Gastrocnemius medialis (tissue), 4 donors: ENCODE results near the gene GALNT10. TPM values are rescaled to one million over a fixed set of nuclear protein-coding genes. Genes with fewer than 3 reads are reported as not detected.

ENCODE experiments used
- ATAC-seq, 2 donors: fragments of 150-250 bp; one replicate each; pipeline ENCODE4 v1.9.1; 2016
- DNase-seq, 2 donors: peaks; one replicate each; pipeline ENCODE4 v3.0.0-alpha.2; 2019
- H3K27ac ChIP-seq, 4 donors: fragments of 200-600 bp; sonication (generic); 1 replicate in 1 of 4; 2 replicates in 3 of 4; pipeline ENCODE4 v1.5.1; 2016 to 2018; ENCODE audit warnings: mild to moderate bottlenecking in 2 of 4, moderate library complexity in 1 of 4
- H3K27me3 ChIP-seq, 3 donors: fragments of 200-600 bp; sonication (generic) in 2 of 3; 1 replicate in 1 of 3; 2 replicates in 2 of 3; pipeline versions ENCODE4 v1.5.1 to v1.6.0; 2016 to 2019; ENCODE audit warnings: mild to moderate bottlenecking in 1 of 3, moderate library complexity in 1 of 3
- H3K36me3 ChIP-seq, 2 donors: fragments of 200-600 bp; sonication (generic) in 1 of 2; one replicate each; pipeline ENCODE4 v1.5.1; 2017 to 2018
- H3K4me1 ChIP-seq, 2 donors: fragments of 200-600 bp; sonication (generic) in 1 of 2; one replicate each; pipeline ENCODE4 v1.5.1; 2016 to 2017; ENCODE audit warnings: mild to moderate bottlenecking in 2 of 2
- H3K4me3 ChIP-seq, 4 donors: fragments of 200-600 bp; sonication (generic) in 3 of 4; 1 replicate in 1 of 4; 2 replicates in 3 of 4; pipeline ENCODE4 v1.5.1; 2016 to 2019; ENCODE audit warnings: mild to moderate bottlenecking in 2 of 4
- H3K9me3 ChIP-seq, 3 donors: fragments of 200-600 bp; sonication (generic) in 2 of 3; 1 replicate in 1 of 3; 2 replicates in 2 of 3; pipeline ENCODE4 v1.5.1; 2016 to 2019
- POLR2A ChIP-seq, 2 donors: fragments of 450-650 bp; IDR thresholded peaks; one replicate each; pipeline ENCODE4 v1.6.1; 2017; ENCODE audit warnings: antibody characterized with exemption in 2 of 2, mild to moderate bottlenecking in 2 of 2, moderate library complexity in 2 of 2
- in situ Hi-C, 4 donors: fragments of 200-750 bp; cut with MboI; loops; one replicate each; pipeline versions ENCODE4 v1.15.0 to v1.8.0; 2017; ENCODE audit warnings: low sequenced_read_pairs in 4 of 4
- intact Hi-C: fragments of 100-400 bp; cut with DNase I; formaldehyde crosslinking; loops from one replicate; pipeline ENCODE4 v1.15.1; 2023; ENCODE audit warnings: low total_unique reads
- total RNA-seq, 4 donors: library from RNA; depleted of rRNA; stranded (reverse); fragments of >200 nt; gene quantifications; one replicate each; pipeline versions ENCODE4 v1.1.0 to v1.2.3, GENCODE V29; 2016
- TF ChIP-seq, protein P1 (sequence below), 5 experiments: fragments of 450-650 bp in 3 of 5; fragments of 200-600 bp in 2 of 5; sonication (generic) in 2 of 5; IDR thresholded peaks in 4 of 5; conservative IDR thresholded peaks in 1 of 5; 1 replicate in 4 of 5; 2 replicates in 1 of 5; pipeline ENCODE4 v1.5.1; 2016 to 2019; ENCODE audit warnings: antibody characterized with exemption in 5 of 5, mild to moderate bottlenecking in 3 of 5, moderate library complexity in 3 of 5

The GALNT10 gene
- total RNA-seq, 4 donors from 2014 or later = 6.1 to 9.9 (median 6.4) TPM

DNA sequence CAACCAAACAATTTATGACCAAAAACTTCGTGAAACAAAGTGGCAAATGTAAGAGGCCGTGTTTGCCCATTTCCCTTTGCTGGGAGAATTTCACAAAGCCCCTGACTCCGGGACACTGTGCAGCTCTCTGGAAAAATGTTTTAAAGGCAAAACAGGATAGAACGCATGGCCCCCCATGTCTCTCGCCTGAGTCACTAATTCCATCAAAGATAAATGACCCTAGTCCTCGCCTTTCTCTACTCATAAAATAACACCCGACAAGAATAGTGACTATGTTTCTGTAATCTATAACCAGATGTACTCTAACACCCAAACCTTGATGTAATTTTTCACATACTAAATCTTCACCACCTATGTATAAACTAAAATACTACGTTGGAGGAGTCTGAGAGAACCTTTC, 199.6 kb downstream of the GALNT10 start:
- Histone ChIP-seq H3K27ac (no peak overlapping the region), H3K4me3 (no peak overlapping the region), H3K9me3 (no peaks in the 10 kb centered on the region), H3K4me1 (no peaks in the 10 kb centered on the region), H3K27me3 (no peaks in the 10 kb centered on the region), H3K36me3 (no peaks in the 10 kb centered on the region)
- intact Hi-C loops (no loop called here), in situ Hi-C loops (no loop called here)
- DNase-seq (no peak), ATAC-seq (no peak)
- TF ChIP-seq, protein P1, sequence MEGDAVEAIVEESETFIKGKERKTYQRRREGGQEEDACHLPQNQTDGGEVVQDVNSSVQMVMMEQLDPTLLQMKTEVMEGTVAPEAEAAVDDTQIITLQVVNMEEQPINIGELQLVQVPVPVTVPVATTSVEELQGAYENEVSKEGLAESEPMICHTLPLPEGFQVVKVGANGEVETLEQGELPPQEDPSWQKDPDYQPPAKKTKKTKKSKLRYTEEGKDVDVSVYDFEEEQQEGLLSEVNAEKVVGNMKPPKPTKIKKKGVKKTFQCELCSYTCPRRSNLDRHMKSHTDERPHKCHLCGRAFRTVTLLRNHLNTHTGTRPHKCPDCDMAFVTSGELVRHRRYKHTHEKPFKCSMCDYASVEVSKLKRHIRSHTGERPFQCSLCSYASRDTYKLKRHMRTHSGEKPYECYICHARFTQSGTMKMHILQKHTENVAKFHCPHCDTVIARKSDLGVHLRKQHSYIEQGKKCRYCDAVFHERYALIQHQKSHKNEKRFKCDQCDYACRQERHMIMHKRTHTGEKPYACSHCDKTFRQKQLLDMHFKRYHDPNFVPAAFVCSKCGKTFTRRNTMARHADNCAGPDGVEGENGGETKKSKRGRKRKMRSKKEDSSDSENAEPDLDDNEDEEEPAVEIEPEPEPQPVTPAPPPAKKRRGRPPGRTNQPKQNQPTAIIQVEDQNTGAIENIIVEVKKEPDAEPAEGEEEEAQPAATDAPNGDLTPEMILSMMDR (IDR thresholded peaks at IDR 0.05 in 4 of 5, conservative IDR thresholded peaks at IDR 0.05 in 1 of 5) = no peak
- no peak for TF ChIP-seq POLR2A (IDR thresholded peaks at IDR 0.05)

DNA sequence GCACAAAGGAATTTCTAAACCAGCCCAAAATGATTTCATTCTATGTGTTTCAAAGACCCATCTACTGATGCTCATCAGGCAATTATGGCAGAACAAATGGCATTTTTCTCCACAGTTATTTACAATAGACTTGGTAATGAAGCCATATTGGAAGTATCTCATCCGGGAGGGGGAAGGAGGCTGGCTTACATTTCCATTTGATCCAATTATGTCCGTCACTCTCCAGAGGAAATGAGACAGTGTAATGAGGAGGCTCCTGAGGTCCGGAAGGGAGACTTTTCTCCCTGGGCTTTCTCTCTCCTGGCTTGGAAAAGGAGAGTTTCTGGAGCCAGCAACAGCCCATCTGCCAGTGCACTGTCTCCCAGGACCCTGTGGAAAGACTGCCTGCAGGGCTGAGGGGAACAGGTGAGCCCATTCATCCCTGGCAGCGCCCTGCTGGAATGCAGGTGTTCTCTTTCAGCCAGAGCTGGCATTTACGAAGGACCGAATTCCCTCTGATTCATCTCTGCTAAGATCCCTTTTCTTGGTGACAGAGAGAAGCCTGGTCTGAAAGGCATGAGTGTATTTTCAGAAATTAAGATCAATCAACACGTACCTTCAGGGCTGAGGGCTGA, 200.3 kb downstream of the GALNT10 start:
- H3K36me3 ChIP-seq = no peaks in the 10 kb centered on the region
- DNase-seq = no peak

DNA sequence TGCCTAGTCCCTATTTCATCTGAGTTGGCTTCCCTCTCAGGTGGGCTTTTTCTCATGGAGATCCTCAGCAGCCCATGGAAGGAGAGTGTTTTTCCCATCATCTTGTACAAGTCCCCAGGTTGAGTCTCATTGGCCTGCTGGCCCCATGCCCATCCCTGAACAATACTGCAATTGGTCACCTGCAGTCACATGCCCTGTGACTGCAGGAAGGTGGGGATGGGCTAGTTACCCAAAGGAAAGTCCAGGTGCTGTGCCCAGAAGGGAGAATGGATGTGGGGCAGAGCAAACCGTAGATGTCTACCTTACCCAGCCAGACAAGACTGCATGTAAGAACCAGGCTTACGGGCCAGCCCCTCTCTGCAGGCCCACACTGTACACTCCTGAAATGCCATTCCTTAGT, 201.3 kb downstream of the GALNT10 start:
- intact Hi-C loops (no loop called here), in situ Hi-C loops (no loop called here)
- TF ChIP-seq POLR2A (IDR thresholded peaks at IDR 0.05) = no peak
- TF ChIP-seq, protein P1 (IDR thresholded peaks at IDR 0.05 in 4 of 5, conservative IDR thresholded peaks at IDR 0.05 in 1 of 5) = no peak
- Histone ChIP-seq H3K4me3 (no peak overlapping the region), H3K27ac (no peak overlapping the region), H3K9me3 (no peaks in the 10 kb centered on the region), H3K4me1 (no peaks in the 10 kb centered on the region), H3K36me3 (no peaks in the 10 kb centered on the region), H3K27me3 (no peaks in the 10 kb centered on the region)
- DNase-seq (no peak), ATAC-seq (no peak)

More for the DNA sequence above, 200.3 kb downstream of the GALNT10 start:
- in situ Hi-C loops = no loop called here
- TF ChIP-seq, protein P1 (IDR thresholded peaks at IDR 0.05 in 4 of 5, conservative IDR thresholded peaks at IDR 0.05 in 1 of 5) = no peak
- TF ChIP-seq POLR2A (IDR thresholded peaks at IDR 0.05) = no peak
- Histone ChIP-seq H3K27me3 (no peaks in the 10 kb centered on the region), H3K4me1 (no peaks in the 10 kb centered on the region), H3K27ac (no peak overlapping the region), H3K4me3 (no peak overlapping the region), H3K9me3 (no peaks in the 10 kb centered on the region)
- intact Hi-C loops = no loop called here
- no peak for ATAC-seq

DNA sequence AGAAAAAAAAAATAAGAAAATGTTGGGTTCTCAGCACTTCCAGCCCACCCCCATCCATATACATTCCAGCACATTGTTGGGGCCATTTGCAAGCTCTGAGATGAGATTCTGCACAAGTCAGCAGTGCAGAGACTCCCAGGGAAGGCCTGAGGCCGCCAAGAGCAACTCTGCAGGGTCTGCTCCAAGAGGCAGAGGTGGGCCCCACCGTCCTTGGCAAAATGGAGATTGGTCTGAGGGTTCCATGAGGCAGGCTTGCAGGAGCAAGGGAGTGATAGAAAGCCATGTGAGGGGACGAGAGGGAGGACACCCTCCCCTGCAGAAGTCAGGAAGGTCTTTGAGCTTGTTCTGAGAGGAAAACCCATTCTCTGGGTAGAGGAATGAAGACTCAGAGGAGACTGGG, 203.3 kb downstream of the GALNT10 start:
- Histone ChIP-seq H3K36me3 (no peaks in the 10 kb centered on the region), H3K9me3 (no peaks in the 10 kb centered on the region), H3K4me1 (no peaks in the 10 kb centered on the region), H3K27me3 (no peaks in the 10 kb centered on the region), H3K4me3 (no peak overlapping the region), H3K27ac (no peak overlapping the region)
- TF ChIP-seq, protein P1 (IDR thresholded peaks at IDR 0.05 in 4 of 5, conservative IDR thresholded peaks at IDR 0.05 in 1 of 5) = no peak
- no peak for TF ChIP-seq POLR2A (IDR thresholded peaks at IDR 0.05)
- in situ Hi-C loops = no loop called here
- ATAC-seq = no peak
- intact Hi-C loops = no loop called here
- DNase-seq = no peak

DNA sequence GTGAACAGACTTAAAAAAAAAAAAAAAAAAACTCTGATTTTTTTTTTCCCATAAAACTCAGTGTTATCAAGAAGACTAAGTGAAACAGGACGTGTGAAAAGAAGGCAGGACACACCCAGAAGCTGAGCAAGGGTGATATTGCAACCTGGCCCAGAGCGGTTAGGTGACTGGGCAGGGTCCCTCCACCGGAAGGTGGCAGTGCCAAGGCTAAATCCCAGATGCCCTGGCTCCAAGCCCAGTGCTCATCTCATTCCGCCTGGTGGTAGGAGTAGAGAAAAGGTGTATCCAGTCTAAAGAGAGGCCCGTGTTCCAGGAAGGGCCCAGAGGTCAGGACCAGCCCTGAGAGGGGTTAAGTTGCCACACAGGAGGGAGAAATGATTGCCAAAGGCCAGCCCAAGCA, 203.8 kb downstream of the GALNT10 start:
- Histone ChIP-seq H3K4me3 (no peak overlapping the region), H3K9me3 (no peaks in the 10 kb centered on the region), H3K4me1 (no peaks in the 10 kb centered on the region), H3K27me3 (no peaks in the 10 kb centered on the region), H3K36me3 (no peaks in the 10 kb centered on the region), H3K27ac (no peak overlapping the region)
- in situ Hi-C loops (no loop called here), intact Hi-C loops (no loop called here)
- ATAC-seq (no peak), DNase-seq (no peak)
- TF ChIP-seq POLR2A (IDR thresholded peaks at IDR 0.05) = no peak
- TF ChIP-seq, protein P1 (IDR thresholded peaks at IDR 0.05 in 4 of 5, conservative IDR thresholded peaks at IDR 0.05 in 1 of 5) = no peak
